ENCODE data around the gene TTLL11. TPM values are rescaled to one million over a fixed set of nuclear protein-coding genes. Genes with fewer than 3 reads are reported as not detected.

The TTLL11 gene
- total RNA-seq, 4 donors from 2014 or later, result 7.9 to 14.4 (median 9.7) TPM

DNA sequence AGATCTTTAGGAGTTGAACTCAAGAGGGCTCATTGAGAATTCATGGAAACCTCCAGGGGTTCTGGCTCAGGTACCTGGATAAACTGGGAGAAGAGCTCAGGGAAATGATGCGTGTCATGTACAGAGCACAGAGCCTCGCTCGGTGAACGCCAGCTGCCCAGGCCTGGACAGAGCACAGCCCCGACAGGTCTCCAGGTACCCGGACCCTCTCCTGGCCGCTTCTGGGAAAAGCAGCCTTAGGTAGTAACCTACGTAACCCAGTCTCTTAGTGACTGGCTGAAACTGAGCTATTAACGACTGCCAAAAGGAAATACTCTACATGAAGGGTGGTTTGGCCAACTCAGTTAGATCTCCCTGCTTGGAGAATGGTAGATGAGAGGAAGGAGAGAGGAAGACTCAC lies 157.4 kb downstream of the TTLL11 start:
- Histone ChIP-seq H3K36me3 (no peaks in the 10 kb centered on the region), H3K4me3 (replicated peaks in 1 of 3) (no peak overlapping the region), H3K9me3 (no peaks in the 10 kb centered on the region), H3K27ac (peak overlapping the region in 1 of 3 donors; percentile 51), H3K27me3 (no peaks in the 10 kb centered on the region), H3K4me1 (peaks cover 5 to 16% of the 10 kb centered on the region in 2 donors)
- no peak for TF ChIP-seq POLR2A (IDR thresholded peaks at IDR 0.05)
- TF ChIP-seq, protein P1, sequence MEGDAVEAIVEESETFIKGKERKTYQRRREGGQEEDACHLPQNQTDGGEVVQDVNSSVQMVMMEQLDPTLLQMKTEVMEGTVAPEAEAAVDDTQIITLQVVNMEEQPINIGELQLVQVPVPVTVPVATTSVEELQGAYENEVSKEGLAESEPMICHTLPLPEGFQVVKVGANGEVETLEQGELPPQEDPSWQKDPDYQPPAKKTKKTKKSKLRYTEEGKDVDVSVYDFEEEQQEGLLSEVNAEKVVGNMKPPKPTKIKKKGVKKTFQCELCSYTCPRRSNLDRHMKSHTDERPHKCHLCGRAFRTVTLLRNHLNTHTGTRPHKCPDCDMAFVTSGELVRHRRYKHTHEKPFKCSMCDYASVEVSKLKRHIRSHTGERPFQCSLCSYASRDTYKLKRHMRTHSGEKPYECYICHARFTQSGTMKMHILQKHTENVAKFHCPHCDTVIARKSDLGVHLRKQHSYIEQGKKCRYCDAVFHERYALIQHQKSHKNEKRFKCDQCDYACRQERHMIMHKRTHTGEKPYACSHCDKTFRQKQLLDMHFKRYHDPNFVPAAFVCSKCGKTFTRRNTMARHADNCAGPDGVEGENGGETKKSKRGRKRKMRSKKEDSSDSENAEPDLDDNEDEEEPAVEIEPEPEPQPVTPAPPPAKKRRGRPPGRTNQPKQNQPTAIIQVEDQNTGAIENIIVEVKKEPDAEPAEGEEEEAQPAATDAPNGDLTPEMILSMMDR (IDR thresholded peaks at IDR 0.05), result peak in 4 of 6 experiments; percentile 11 to 44 (median 31)
- 25 to 45% methylated on average over 9 of the region's 9 CpGs for WGBS, 2 donors
- intact Hi-C loops (cut with DNase I), result no loop called here
- DNase-seq, result peak; percentile 79 to 80

DNA sequence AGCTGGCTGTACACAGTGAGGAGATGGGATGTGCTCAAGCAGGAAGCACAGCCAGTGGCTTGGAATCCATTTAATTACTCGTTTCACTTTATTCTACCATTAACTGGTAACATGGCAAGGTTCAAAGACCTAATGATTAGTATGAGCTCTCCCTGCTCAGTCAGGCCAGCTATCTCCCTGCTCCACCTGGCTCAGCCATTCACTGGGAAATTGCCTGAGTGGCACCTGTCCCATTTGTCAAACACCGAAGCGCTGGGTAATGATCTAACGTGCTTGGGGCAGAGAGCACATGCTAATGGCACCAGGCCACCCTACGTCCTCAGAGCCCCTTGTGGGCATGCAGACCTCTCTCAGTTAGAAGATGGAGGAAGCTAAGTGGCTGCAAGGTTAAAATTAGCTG lies 162.2 kb downstream of the TTLL11 start:
- Histone ChIP-seq H3K9me3 (no peaks in the 10 kb centered on the region), H3K36me3 (no peaks in the 10 kb centered on the region), H3K27ac (no peak overlapping the region), H3K27me3 (no peaks in the 10 kb centered on the region), H3K4me3 (replicated peaks in 1 of 3) (no peak overlapping the region), H3K4me1 (peaks cover 17 to 33% of the 10 kb centered on the region in 2 donors)
- TF ChIP-seq, protein P1 (IDR thresholded peaks at IDR 0.05), result no peak
- TF ChIP-seq POLR2A (IDR thresholded peaks at IDR 0.05), result no peak
- intact Hi-C loops (cut with DNase I), result no loop called here
- DNase-seq, result no peak
- 92 to 96% methylated on average over 5 of the region's 5 CpGs for WGBS, 2 donors

DNA sequence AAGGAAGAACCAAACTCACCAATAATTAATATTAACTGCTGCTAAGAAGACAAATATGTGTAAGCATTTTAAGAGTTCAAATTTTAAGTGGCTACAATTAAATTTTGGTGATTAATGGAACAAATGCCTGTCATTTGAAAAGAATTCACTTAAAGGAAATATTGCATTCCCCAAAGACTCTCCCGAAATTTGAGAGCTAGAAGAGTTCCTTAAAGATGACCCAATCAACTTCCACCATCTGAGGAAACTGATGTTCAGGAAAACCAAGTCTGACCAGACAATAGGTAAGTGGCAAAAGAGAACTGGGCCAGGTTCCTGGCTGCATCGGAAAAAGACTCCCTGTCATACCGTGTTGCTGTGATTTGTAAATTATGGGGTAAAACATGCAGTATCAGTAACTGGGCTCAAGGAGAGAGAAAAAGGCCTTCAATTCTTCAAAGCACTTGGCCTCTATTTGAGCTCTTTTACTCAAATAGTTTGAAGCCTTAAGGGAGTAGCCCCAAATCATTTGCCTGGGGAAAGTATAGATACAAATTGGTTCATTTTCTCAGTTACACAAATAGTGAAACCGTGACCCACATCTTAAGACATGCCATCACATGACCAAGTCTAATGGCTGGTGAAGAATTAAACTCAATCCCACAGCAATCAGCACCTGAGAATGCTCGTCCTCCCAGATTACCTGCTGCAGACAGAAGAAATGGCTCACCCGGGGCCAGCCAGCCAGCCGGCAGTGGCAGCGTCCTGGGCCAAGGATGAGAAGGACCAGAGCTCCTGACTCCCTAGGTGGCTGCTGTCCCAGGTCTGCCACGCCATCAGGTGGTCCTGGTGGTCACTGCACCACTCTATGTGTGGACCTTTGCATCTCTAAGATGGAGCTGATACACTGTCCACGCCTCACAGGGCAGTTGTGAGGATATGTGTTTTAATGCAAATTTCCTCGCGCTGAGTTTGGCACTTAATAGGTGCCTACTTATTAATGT lies 162.9 kb downstream of the TTLL11 start:
- intact Hi-C loops (cut with DNase I), result loop anchor here (10.0 kb wide), 1 partner anchor 95 kb away; no protein-coding TSS in a partner anchor
- H3K9me3 ChIP-seq, result no peaks in the 10 kb centered on the region
- whole genome bisulfite sequencing, 2 donors, result 77 to 78% methylated on average over 9 of the region's 12 CpGs
- H3K27me3 ChIP-seq, result no peaks in the 10 kb centered on the region
- no peak overlapping the region for H3K4me3 ChIP-seq (replicated peaks in 1 of 3)
- H3K4me1 ChIP-seq, result peaks cover 14 to 31% of the 10 kb centered on the region in 2 donors
- TF ChIP-seq, protein P1 (IDR thresholded peaks at IDR 0.05), result no peak
- TF ChIP-seq POLR2A (IDR thresholded peaks at IDR 0.05), result no peak
- no peaks in the 10 kb centered on the region for H3K36me3 ChIP-seq
- DNase-seq, result no peak
- no peak overlapping the region for H3K27ac ChIP-seq

DNA sequence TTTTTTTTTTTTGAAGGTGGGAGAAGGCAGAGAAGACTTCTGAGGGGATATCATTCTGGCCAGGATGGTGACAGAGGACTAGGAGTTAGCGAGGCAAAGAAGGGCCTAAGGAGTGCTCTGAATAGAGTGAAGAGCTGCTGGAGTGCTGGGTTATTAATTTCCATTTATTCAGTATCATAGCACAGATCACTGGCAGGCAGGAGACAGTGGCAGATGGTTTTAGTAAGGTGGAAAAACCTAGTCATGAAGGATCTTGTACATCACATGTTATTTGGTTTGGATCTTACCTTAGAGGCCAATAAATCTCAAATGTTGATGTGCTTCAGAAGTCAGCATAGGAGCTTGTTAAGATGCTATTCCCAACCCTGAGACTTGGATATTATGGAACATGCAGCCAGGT lies 165.5 kb downstream of the TTLL11 start:
- Histone ChIP-seq H3K27ac (no peak overlapping the region), H3K36me3 (no peaks in the 10 kb centered on the region), H3K27me3 (no peaks in the 10 kb centered on the region), H3K9me3 (no peaks in the 10 kb centered on the region), H3K4me3 (replicated peaks in 1 of 3) (no peak overlapping the region), H3K4me1 (peaks cover 17 to 26% of the 10 kb centered on the region in 2 donors)
- DNase-seq, result no peak
- 97 to 100% methylated on average over 1 of the region's 1 CpG for WGBS, 2 donors
- intact Hi-C loops (cut with DNase I), result loop anchor here (10.0 kb wide), 1 partner anchor 93 kb away; no protein-coding TSS in a partner anchor
- no peak for TF ChIP-seq POLR2A (IDR thresholded peaks at IDR 0.05)
- TF ChIP-seq, protein P1 (IDR thresholded peaks at IDR 0.05), result no peak

DNA sequence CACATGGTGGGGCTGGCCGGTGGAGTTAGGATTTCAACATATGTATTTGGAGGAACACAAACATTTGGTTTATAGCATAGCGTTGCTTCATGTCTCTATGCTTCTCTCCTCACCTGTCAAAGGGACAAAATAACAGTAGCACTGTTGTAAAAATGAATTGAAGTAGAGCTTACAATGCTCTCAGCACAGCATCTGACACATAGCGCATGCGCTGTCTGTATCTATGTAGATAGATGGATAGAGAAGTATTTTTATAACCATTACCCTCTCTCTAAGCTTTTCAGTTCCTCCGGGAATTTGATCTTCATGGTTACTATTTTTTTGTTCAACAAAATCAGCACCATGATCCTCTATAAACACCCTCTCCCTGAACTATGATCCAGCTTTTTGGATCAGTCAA lies 166.0 kb downstream of the TTLL11 start:
- 83 to 86% methylated on average over 5 of the region's 5 CpGs for WGBS, 2 donors
- no peaks in the 10 kb centered on the region for H3K36me3 ChIP-seq
- peak overlapping the region in 2 of 3 donors; percentile 12 to 21 for H3K27ac ChIP-seq
- DNase-seq, result no peak
- no peak overlapping the region for H3K4me3 ChIP-seq (replicated peaks in 1 of 3)
- H3K9me3 ChIP-seq, result no peaks in the 10 kb centered on the region
- H3K27me3 ChIP-seq, result no peaks in the 10 kb centered on the region
- intact Hi-C loops (cut with DNase I), result loop anchor here (10.0 kb wide), 1 partner anchor 92 kb away; no protein-coding TSS in a partner anchor
- TF ChIP-seq, protein P1 (IDR thresholded peaks at IDR 0.05), result no peak
- TF ChIP-seq POLR2A (IDR thresholded peaks at IDR 0.05), result no peak
- peaks cover 17 to 26% of the 10 kb centered on the region in 2 donors for H3K4me1 ChIP-seq
